RPMI8226 (cell line): Measurements from ENCODE around the gene RPGRIP1L.
"Not testable (repeated sequence)": the region's sequence is repeated elsewhere in the genome, so short reads cannot be mapped to it uniquely, and the experiment has no call there.

ENCODE experiments used
- DNase-seq: peaks from one replicate; pipeline ENCODE4 v3.0.0-alpha.2; 2015

RPGRIP1L gene

GRCh38 chr16:53711390-53711789, 7.7 kb upstream of the RPGRIP1L start:
- DNase-seq, result no peak

GRCh38 chr16:53708490-53708889, 4.8 kb upstream of the RPGRIP1L start:
- DNase-seq, result no peak

- DNase-seq, result no peak
Observed at GRCh38 chr16:53707671-53708070, 4.0 kb upstream of the RPGRIP1L start.

- DNase-seq, result no peak
Observed at GRCh38 chr16:53704445-53704813, 770 bp upstream of the RPGRIP1L start.

GRCh38 chr16:53698271-53698670, 5.4 kb downstream of the RPGRIP1L start:
- DNase-seq, result not testable (repeated sequence)

GRCh38 chr16:53695070-53695469, 8.6 kb downstream of the RPGRIP1L start:
- no peak for DNase-seq

- DNase-seq, result no peak
Observed at GRCh38 chr16:53693320-53693719, 10.3 kb downstream of the RPGRIP1L start.

- no peak for DNase-seq
Observed at GRCh38 chr16:53692146-53692545, 11.5 kb downstream of the RPGRIP1L start.

GRCh38 chr16:53690771-53691170, 12.9 kb downstream of the RPGRIP1L start:
- DNase-seq, result no peak

GRCh38 chr16:53689636-53690035, 14.0 kb downstream of the RPGRIP1L start:
- DNase-seq, result no peak

- no peak for DNase-seq
Observed at GRCh38 chr16:53686710-53687109, 16.9 kb downstream of the RPGRIP1L start.

GRCh38 chr16:53685334-53685733, 18.3 kb downstream of the RPGRIP1L start:
- not testable (repeated sequence) for DNase-seq

GRCh38 chr16:53681354-53681753, 22.3 kb downstream of the RPGRIP1L start:
- DNase-seq, result no peak

- DNase-seq, result no peak
Observed at GRCh38 chr16:53680756-53681155, 22.9 kb downstream of the RPGRIP1L start.

- DNase-seq, result no peak
Observed at GRCh38 chr16:53678756-53679343, 24.8 kb downstream of the RPGRIP1L start.

- DNase-seq, result no peak
Observed at GRCh38 chr16:53678155-53678554, 25.5 kb downstream of the RPGRIP1L start.

- DNase-seq, result no peak
Observed at GRCh38 chr16:53673189-53673588, 30.5 kb downstream of the RPGRIP1L start.

- no peak for DNase-seq
Observed at GRCh38 chr16:53672461-53672860, 31.2 kb downstream of the RPGRIP1L start.

GRCh38 chr16:53668869-53669268, 34.8 kb downstream of the RPGRIP1L start:
- no peak for DNase-seq

GRCh38 chr16:53666786-53667415, 36.8 kb downstream of the RPGRIP1L start:
- DNase-seq, result no peak

- no peak for DNase-seq
Observed at GRCh38 chr16:53664724-53665345, 38.8 kb downstream of the RPGRIP1L start.

GRCh38 chr16:53662072-53662471, 41.6 kb downstream of the RPGRIP1L start:
- DNase-seq, result no peak

GRCh38 chr16:53654946-53655345, 48.7 kb downstream of the RPGRIP1L start:
- no peak for DNase-seq

GRCh38 chr16:53651357-53651756, 52.3 kb downstream of the RPGRIP1L start:
- DNase-seq, result no peak

GRCh38 chr16:53646506-53646905, 57.2 kb downstream of the RPGRIP1L start:
- DNase-seq, result no peak
